ENCODE data around the gene CDC37L1. TPM values are rescaled to one million over a fixed set of nuclear protein-coding genes. Genes with fewer than 3 reads are reported as not detected.
"Not testable (repeated sequence)": the region's sequence is repeated elsewhere in the genome, so short reads cannot be mapped to it uniquely, and the experiment has no call there.

Gene CDC37L1
- total and polyA plus RNA-seq, 9 of the 15 experiments (the other 6 are each of a cell fraction or from before 2014, with no cell fraction given), result 1.5 to 7.9 (median 6.0) TPM

DNA sequence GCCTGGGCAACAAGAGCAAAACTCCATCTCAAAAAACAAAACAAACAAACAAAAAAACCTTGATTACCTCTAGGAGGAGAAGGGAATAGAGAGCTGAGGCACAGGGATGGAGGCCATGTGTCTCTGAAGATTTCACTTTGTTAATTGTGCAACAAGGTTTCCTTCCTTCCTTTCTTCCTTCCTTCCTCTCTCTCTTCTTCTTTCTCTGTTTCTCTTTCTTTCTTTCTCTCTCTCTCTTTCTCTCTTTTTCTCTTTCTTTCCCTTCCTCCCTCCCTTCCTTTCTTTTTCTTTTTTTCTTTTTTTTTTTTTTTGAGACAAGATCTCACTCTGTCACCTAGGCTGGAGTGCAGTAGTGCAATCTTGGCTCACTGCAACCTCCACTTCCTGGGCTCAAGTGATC lies 75.2 kb downstream of the CDC37L1 start:
- in situ Hi-C loops (cut with MboI), result loop anchor here (10.0 kb wide), 3 partner anchors 230 to 840 kb away; partner anchors contain the start of gene JAK2
- POLR2A ChIA-PET, result interaction anchor here (0.8 kb wide), 1 partner anchor 9 kb away, joined by 3 read pairs; no protein-coding TSS in a partner anchor

DNA sequence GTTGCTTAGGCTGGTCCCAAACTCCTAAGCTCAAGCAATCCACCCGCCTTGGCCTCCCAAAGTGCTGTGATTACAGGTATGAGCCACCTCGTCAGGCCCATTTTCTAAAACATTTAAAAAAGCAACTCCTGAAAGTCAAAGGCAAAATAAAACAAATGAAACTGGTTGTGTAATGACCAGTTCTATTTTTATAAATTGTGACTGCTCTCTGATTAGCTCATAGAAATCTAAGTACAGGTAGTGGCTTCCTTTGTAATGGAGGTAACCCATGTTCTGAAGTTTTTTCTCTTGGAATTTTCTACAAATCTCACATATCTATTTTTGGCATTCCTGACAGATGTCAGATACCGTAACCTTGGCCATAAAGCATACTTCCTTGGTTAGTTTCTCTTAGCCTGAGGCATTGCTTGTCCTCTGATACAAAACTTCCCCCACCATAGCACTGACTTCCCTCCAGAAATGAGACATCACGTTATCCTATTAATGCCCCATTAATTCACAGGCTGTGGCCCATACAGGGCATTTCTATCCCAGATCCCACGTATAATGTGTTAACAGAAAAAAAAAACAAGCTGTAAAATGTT lies 75.7 kb downstream of the CDC37L1 start:
- Histone ChIP-seq H3K27me3 (ENCODE audit: control insufficient read depth in 2 of 2, insufficient read depth in 2 of 2, low read length in 2 of 2) (no peaks in the 10 kb centered on the region), H3K4me1 (replicated peaks in 1 of 2; ENCODE audit: control insufficient read depth in 2 of 2, insufficient read depth in 2 of 2, low read length in 2 of 2) (peaks cover 0 to 2% of the 10 kb centered on the region in 2 experiments; a peak in 2 of 5 replicates), H3K9me3 (replicated peaks; ENCODE audit: control insufficient read depth, insufficient read depth, low read depth, low read length) (no peaks in the 10 kb centered on the region), H4K20me1 (replicated peaks; ENCODE audit: control insufficient read depth, insufficient read depth, low read length) (no peaks in the 10 kb centered on the region), H3K79me2 (ENCODE audit: control insufficient read depth, insufficient read depth, low read length) (no peaks in the 10 kb centered on the region), H3K36me3 (ENCODE audit: control insufficient read depth, insufficient read depth, low read length) (no peaks in the 10 kb centered on the region), H3K9me1 (ENCODE audit: control insufficient read depth, insufficient read depth, low read length) (no peaks in the 10 kb centered on the region), H3K4me3 (no peak overlapping the region), H3K27ac (ENCODE audit: extremely low read depth, low read depth, low read length) (no peak overlapping the region), H3K9ac (ENCODE audit: insufficient read depth in 1 of 2, low read depth in 2 of 2, low read length in 2 of 2) (no peak overlapping the region), H3K4me2 (ENCODE audit: insufficient read depth, low read length) (no peak overlapping the region), H2AFZ (ENCODE audit: low read depth, low read length) (no peak overlapping the region)
- in situ Hi-C loops (cut with MboI) (loop anchor here (10.0 kb wide), 3 partner anchors 230 to 840 kb away; partner anchors contain the start of gene JAK2), intact Hi-C loops (cut with micrococcal nuclease) (loop anchor here (5.0 to 10.0 kb wide), 4 partner anchors 150 to 840 kb away; partner anchors contain the start of gene INSL6)
- DNase-seq (ENCODE audit: extremely low read depth in 1 of 4, low spot score in 3 of 4) (no peak), ATAC-seq (no peak), FAIRE-seq (no peak)
- POLR2A ChIA-PET, result interaction anchor here (0.8 kb wide), 2 partner anchors 10 to 22 kb away, joined by 3 to 5 read pairs; no protein-coding TSS in a partner anchor
- WGBS (ENCODE audit: insufficient coverage, low coverage, missing lambda C conversion rate), result 47% methylated on average over 5 of the region's 5 CpGs
- BruUV-seq (replicated peaks), result no TSS peak
- CTCF ChIA-PET (ENCODE audit: low intra/inter-chr PET ratio), result interaction anchor here (0.7 kb wide), 1 partner anchor 232 kb away, joined by 3 read pairs; no protein-coding TSS in a partner anchor
- TF ChIP-seq FOXA1 (IDR thresholded peaks at IDR 0.05; ENCODE audit: borderline replicate concordance) (no peak), RBFOX2 (IDR thresholded peaks at IDR 0.05; ENCODE audit: low read depth, low read length) (no peak), KDM2B (CRISPR knock-in tag; IDR thresholded peaks at IDR 0.05) (no peak), NFRKB (IDR thresholded peaks at IDR 0.05; ENCODE audit: low read depth) (no peak), ZNF408 (CRISPR knock-in tag; IDR thresholded peaks at IDR 0.05; ENCODE audit: low read depth) (no peak)
- TF ChIP-seq, protein P1, sequence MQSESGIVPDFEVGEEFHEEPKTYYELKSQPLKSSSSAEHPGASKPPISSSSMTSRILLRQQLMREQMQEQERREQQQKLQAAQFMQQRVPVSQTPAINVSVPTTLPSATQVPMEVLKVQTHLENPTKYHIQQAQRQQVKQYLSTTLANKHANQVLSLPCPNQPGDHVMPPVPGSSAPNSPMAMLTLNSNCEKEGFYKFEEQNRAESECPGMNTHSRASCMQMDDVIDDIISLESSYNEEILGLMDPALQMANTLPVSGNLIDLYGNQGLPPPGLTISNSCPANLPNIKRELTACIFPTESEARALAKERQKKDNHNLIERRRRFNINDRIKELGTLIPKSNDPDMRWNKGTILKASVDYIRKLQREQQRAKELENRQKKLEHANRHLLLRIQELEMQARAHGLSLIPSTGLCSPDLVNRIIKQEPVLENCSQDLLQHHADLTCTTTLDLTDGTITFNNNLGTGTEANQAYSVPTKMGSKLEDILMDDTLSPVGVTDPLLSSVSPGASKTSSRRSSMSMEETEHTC (IDR thresholded peaks at IDR 0.05), result no peak
- TF ChIP-seq, protein P2, sequence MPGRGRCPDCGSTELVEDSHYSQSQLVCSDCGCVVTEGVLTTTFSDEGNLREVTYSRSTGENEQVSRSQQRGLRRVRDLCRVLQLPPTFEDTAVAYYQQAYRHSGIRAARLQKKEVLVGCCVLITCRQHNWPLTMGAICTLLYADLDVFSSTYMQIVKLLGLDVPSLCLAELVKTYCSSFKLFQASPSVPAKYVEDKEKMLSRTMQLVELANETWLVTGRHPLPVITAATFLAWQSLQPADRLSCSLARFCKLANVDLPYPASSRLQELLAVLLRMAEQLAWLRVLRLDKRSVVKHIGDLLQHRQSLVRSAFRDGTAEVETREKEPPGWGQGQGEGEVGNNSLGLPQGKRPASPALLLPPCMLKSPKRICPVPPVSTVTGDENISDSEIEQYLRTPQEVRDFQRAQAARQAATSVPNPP (IDR thresholded peaks at IDR 0.05; ENCODE audit: borderline replicate concordance, insufficient read depth, insufficient read length), result no peak

More for the DNA sequence above, 75.2 kb downstream of the CDC37L1 start:
- H3K27ac ChIP-seq (ENCODE audit: extremely low read depth, low read depth, low read length); DNase-seq (ENCODE audit: extremely low read depth in 1 of 4, low spot score in 3 of 4); H3K79me2 ChIP-seq (ENCODE audit: control insufficient read depth, insufficient read depth, low read length); H4K20me1 ChIP-seq (replicated peaks; ENCODE audit: control insufficient read depth, insufficient read depth, low read length); H3K9ac ChIP-seq (ENCODE audit: insufficient read depth in 1 of 2, low read depth in 2 of 2, low read length in 2 of 2); H3K4me2 ChIP-seq (ENCODE audit: insufficient read depth, low read length); BruUV-seq (replicated peaks); FAIRE-seq; H3K9me1 ChIP-seq (ENCODE audit: control insufficient read depth, insufficient read depth, low read length); H3K27me3 ChIP-seq (ENCODE audit: control insufficient read depth in 2 of 2, insufficient read depth in 2 of 2, low read length in 2 of 2); H3K36me3 ChIP-seq (ENCODE audit: control insufficient read depth, insufficient read depth, low read length); H3K4me3 ChIP-seq; H2AFZ ChIP-seq (ENCODE audit: low read depth, low read length); CTCF ChIA-PET (ENCODE audit: low intra/inter-chr PET ratio); H3K9me3 ChIP-seq (replicated peaks; ENCODE audit: control insufficient read depth, insufficient read depth, low read depth, low read length); ATAC-seq; H3K4me1 ChIP-seq (replicated peaks in 1 of 2; ENCODE audit: control insufficient read depth in 2 of 2, insufficient read depth in 2 of 2, low read length in 2 of 2): not testable (repeated sequence)
- intact Hi-C loops (cut with micrococcal nuclease), result loop anchor here (10.0 kb wide), 3 partner anchors 150 to 840 kb away; partner anchors contain the start of gene INSL6
- TF ChIP-seq, protein P3, sequence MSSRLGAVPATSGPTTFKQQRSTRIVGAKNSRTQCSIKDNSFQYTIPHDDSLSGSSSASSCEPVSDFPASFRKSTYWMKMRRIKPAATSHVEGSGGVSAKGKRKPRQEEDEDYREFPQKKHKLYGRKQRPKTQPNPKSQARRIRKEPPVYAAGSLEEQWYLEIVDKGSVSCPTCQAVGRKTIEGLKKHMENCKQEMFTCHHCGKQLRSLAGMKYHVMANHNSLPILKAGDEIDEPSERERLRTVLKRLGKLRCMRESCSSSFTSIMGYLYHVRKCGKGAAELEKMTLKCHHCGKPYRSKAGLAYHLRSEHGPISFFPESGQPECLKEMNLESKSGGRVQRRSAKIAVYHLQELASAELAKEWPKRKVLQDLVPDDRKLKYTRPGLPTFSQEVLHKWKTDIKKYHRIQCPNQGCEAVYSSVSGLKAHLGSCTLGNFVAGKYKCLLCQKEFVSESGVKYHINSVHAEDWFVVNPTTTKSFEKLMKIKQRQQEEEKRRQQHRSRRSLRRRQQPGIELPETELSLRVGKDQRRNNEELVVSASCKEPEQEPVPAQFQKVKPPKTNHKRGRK (tag; IDR thresholded peaks at IDR 0.05), result peak; percentile 55
